WTC11 (cell line): ENCODE results near the gene KAT7. TPM values are rescaled to one million over a fixed set of nuclear protein-coding genes. Genes with fewer than 3 reads are reported as not detected.

Source experiments
- ATAC-seq: fragments of 200-7000 bp; cut with Tn5 transposase; 2 replicates; pipeline ENCODE4 v1.10.0; 2021; ENCODE audit warnings: mild to moderate bottlenecking, moderate library complexity
- CTCF ChIA-PET: fragments of 300-600 bp; sonication (Branson Sonifier 250); formaldehyde crosslinking; loops from one replicate; lab custom pipeline; 2021; ENCODE audit warnings: antibody characterized with exemption; lab: Charles Lee
- POLR2A ChIA-PET: fragments of 350-600 bp; sonication (Branson Sonifier 250); formaldehyde crosslinking; loops from one replicate; lab custom pipeline; 2021; ENCODE audit warnings: antibody characterized with exemption; lab: Charles Lee
- DNase-seq: peaks from one replicate; pipeline ENCODE4 v3.0.0; 2021; ENCODE audit warnings: low spot score
- H3K27ac Mint-ChIP-seq: 2 replicates; pipeline ENCODE4 v1.8.0; 2021; ENCODE audit warnings: mixed read lengths
- H3K27me3 Mint-ChIP-seq: 2 replicates; pipeline ENCODE4 v1.8.0; 2021; ENCODE audit warnings: low read depth, mild to moderate bottlenecking, moderate library complexity, mixed read lengths
- H3K36me3 Mint-ChIP-seq: 2 replicates; pipeline ENCODE4 v1.8.0; 2021; ENCODE audit warnings: mixed read lengths
- H3K4me1 Mint-ChIP-seq: 2 replicates; pipeline ENCODE4 v1.8.0; 2022; ENCODE audit warnings: mixed read lengths
- H3K4me3 Mint-ChIP-seq: 2 replicates; pipeline ENCODE4 v1.8.0; 2021; ENCODE audit warnings: mild to moderate bottlenecking, moderate library complexity, mixed read lengths
- H3K9me3 Mint-ChIP-seq: 2 replicates; pipeline ENCODE4 v1.8.0; 2021; ENCODE audit warnings: mixed read lengths
- FOXK1 ChIP-seq: sonication (generic); formaldehyde crosslinking; IDR thresholded peaks from 2 replicates; pipeline ENCODE4 v1.8.0; 2022; ENCODE audit warnings: mild to moderate bottlenecking, moderate library complexity, missing genetic modification reagents
- JUN ChIP-seq: sonication (generic); formaldehyde crosslinking; IDR thresholded peaks from 2 replicates; pipeline ENCODE4 v1.8.0; 2023; ENCODE audit warnings: mild to moderate bottlenecking, missing genetic modification reagents
- MXD4 ChIP-seq: fragments of 250-450 bp; sonication (Bioruptor Pico); IDR thresholded peaks from 2 replicates; pipeline ENCODE4 v1.8.0; 2021; ENCODE audit warnings: mild to moderate bottlenecking, moderate library complexity, borderline replicate concordance
- MYBL2 ChIP-seq: sonication (generic); formaldehyde crosslinking; IDR thresholded peaks from 2 replicates; pipeline ENCODE4 v1.8.1; 2023; ENCODE audit warnings: mild to moderate bottlenecking, moderate library complexity, missing genetic modification reagents
- RORB ChIP-seq: fragments of 250-450 bp; sonication (Bioruptor Pico); IDR thresholded peaks from 2 replicates; pipeline ENCODE4 v1.9.0; 2021; ENCODE audit warnings: mild to moderate bottlenecking
- TEAD1 ChIP-seq: sonication (generic); formaldehyde crosslinking; IDR thresholded peaks from 2 replicates; pipeline ENCODE4 v1.8.0; 2022; ENCODE audit warnings: mild to moderate bottlenecking, missing genetic modification reagents
- ZNF138 ChIP-seq: sonication (generic); formaldehyde crosslinking; conservative IDR thresholded peaks from 2 replicates; pipeline ENCODE4 v1.8.1; 2022; ENCODE audit warnings: mild to moderate bottlenecking, moderate library complexity, missing genetic modification reagents
- ZNF416 ChIP-seq: fragments of 250-450 bp; sonication (Bioruptor Pico); IDR thresholded peaks from 2 replicates; pipeline ENCODE4 v1.9.0; 2021; ENCODE audit warnings: mild to moderate bottlenecking, inconsistent platforms
- total RNA-seq: library from RNA; stranded (reverse); gene quantifications from 3 replicates; pipeline ENCODE4 v1.2.3, GENCODE V29; 2021
- TF ChIP-seq, protein P1 (sequence below): fragments of 250-450 bp; sonication (Bioruptor Pico); IDR thresholded peaks from 2 replicates; pipeline ENCODE4 v1.9.0; 2021; ENCODE audit warnings: moderate library complexity, mild to moderate bottlenecking, inconsistent platforms, borderline replicate concordance
- TF ChIP-seq, protein P2 (sequence below): sonication (generic); formaldehyde crosslinking; IDR thresholded peaks from 2 replicates; pipeline ENCODE4 v1.8.1; 2022; ENCODE audit warnings: missing genetic modification reagents, borderline replicate concordance
- TF ChIP-seq, protein P3 (sequence below): fragments of 250-450 bp; sonication (Bioruptor Pico); IDR thresholded peaks from 2 replicates; pipeline ENCODE4 v1.8.0; 2021; ENCODE audit warnings: mild to moderate bottlenecking
- TF ChIP-seq, protein P4 (sequence below): sonication (generic); formaldehyde crosslinking; IDR thresholded peaks from 2 replicates; pipeline ENCODE4 v1.8.0; 2022; ENCODE audit warnings: mild to moderate bottlenecking, missing genetic modification reagents
- TF ChIP-seq, protein P5 (sequence below): fragments of 200-600 bp; IDR thresholded peaks from 2 replicates; pipeline ENCODE4 v1.8.0; 2022; ENCODE audit warnings: antibody characterized with exemption

The KAT7 gene
- total RNA-seq, 1 experiment from 2014 or later: 199 TPM

DNA sequence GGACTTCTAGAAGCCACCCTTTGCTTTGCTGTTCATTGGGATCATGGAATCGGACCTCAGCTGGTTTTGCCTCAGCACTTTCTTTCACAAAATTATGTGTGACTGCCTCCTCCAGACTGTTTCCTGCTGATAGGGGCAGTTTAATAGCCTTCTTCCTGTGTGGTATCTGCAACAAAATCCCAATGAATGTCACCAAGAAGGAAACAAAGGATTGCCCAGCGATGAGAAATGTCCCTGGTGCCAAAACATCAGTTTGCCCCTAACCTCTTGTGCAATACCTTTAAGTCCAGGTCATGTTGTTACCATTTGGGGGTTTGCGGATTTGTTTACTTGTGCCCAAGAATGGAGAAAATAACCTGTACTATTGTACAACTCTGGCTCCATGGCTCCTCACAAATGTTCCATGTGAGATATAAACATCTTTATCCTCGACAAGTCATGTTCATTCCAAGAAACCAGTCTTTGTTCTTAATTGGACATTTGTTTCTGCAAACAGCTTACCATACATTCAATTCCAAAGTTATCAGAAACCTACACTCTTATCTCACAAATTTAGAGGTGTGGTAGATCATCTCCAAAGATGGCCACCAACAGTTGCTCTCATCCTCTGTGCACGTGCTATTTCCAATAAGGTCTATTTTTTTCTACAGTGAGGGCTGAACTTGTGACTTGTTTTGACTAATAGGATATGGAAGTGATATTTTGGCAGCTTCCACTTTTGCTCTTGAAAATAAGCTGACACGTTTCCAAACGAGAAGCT is 44.5 kb downstream of the KAT7 start:
- H3K27me3 Mint-ChIP-seq: no peaks in the 10 kb centered on the region
- ATAC-seq: no peak
- H3K4me3 Mint-ChIP-seq: no peak overlapping the region
- TF ChIP-seq, protein P1, sequence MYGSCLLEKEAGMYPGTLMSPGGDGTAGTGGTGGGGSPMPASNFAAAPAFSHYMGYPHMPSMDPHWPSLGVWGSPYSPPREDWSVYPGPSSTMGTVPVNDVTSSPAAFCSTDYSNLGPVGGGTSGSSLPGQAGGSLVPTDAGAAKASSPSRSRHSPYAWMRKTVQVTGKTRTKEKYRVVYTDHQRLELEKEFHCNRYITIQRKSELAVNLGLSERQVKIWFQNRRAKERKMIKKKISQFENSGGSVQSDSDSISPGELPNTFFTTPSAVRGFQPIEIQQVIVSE: peak; percentile 51; the same call in 1 of the 2 replicates
- TF ChIP-seq FOXK1: no peak
- peak overlapping the region; percentile 51; the same call in 1 of the 2 replicates for H3K27ac Mint-ChIP-seq
- 0 out of 2 replicates have a peak, but pooled peaks cover 9% of the 10 kb centered on the region for H3K4me1 Mint-ChIP-seq
- H3K36me3 Mint-ChIP-seq: peaks cover 61% of the 10 kb centered on the region
- no peak for DNase-seq
- no peaks in the 10 kb centered on the region for H3K9me3 Mint-ChIP-seq
- CTCF ChIA-PET: interaction anchor here (1.5 kb wide), 1 partner anchor 164 kb away, joined by 3 read pairs; no protein-coding TSS in a partner anchor
- POLR2A ChIA-PET: no interaction called here

DNA sequence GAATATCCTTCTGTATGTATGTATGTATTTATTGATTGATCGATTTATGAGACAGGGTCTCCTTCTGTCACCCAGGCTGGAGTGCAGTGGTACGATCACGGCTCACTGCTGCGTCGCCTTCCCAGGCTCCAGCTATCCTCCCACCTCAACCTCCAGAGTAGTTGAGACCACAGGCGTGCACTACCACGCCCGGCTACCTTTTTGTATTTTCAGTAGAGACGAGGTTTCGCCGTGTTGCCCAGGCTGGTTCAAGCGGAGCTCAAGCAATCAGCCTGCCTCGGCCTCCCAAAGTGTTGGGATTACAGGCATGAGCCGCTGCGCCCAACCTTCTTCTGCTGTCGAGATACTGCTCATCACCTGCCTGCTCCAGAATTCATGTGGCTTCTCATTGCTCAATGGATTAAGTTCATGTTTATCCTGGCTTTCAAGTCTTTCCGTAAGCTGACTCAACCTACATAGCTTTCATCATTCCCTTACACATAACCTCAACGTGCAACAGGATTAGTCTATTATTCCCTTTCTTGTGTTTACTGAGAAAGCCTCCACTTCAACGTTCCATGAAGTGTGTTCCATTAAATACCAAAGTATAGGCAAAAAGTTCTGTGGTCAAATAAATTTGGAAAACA is 45.8 kb downstream of the KAT7 start:
- ChIA-PET CTCF (no interaction called here), POLR2A (interaction anchor here (0.6 kb wide), 1 partner anchor 122 kb away, joined by 4 read pairs; no protein-coding TSS in a partner anchor)
- Mint-ChIP-seq H3K4me1 (0 out of 2 replicates have a peak, but pooled peaks cover 9% of the 10 kb centered on the region), H3K27me3 (no peaks in the 10 kb centered on the region), H3K27ac (no peak overlapping the region; the same call in 1 of the 2 replicates), H3K4me3 (no peak overlapping the region), H3K36me3 (peaks cover 49% of the 10 kb centered on the region), H3K9me3 (no peaks in the 10 kb centered on the region)
- no peak for DNase-seq
- TF ChIP-seq, protein P2, sequence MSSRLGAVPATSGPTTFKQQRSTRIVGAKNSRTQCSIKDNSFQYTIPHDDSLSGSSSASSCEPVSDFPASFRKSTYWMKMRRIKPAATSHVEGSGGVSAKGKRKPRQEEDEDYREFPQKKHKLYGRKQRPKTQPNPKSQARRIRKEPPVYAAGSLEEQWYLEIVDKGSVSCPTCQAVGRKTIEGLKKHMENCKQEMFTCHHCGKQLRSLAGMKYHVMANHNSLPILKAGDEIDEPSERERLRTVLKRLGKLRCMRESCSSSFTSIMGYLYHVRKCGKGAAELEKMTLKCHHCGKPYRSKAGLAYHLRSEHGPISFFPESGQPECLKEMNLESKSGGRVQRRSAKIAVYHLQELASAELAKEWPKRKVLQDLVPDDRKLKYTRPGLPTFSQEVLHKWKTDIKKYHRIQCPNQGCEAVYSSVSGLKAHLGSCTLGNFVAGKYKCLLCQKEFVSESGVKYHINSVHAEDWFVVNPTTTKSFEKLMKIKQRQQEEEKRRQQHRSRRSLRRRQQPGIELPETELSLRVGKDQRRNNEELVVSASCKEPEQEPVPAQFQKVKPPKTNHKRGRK (CRISPR knock-in tag): no peak
- TF ChIP-seq MYBL2 (CRISPR knock-in tag) (no peak), JUN (CRISPR knock-in tag) (no peak), MXD4 (no peak), ZNF416 (CRISPR knock-in tag) (no peak), RORB (CRISPR knock-in tag) (no peak), ZNF138 (CRISPR knock-in tag) (no peak)
- TF ChIP-seq, protein P3, sequence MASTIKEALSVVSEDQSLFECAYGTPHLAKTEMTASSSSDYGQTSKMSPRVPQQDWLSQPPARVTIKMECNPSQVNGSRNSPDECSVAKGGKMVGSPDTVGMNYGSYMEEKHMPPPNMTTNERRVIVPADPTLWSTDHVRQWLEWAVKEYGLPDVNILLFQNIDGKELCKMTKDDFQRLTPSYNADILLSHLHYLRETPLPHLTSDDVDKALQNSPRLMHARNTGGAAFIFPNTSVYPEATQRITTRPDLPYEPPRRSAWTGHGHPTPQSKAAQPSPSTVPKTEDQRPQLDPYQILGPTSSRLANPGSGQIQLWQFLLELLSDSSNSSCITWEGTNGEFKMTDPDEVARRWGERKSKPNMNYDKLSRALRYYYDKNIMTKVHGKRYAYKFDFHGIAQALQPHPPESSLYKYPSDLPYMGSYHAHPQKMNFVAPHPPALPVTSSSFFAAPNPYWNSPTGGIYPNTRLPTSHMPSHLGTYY (CRISPR knock-in tag): no peak
- TF ChIP-seq, protein P4, sequence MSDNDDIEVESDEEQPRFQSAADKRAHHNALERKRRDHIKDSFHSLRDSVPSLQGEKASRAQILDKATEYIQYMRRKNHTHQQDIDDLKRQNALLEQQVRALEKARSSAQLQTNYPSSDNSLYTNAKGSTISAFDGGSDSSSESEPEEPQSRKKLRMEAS (CRISPR knock-in tag): no peak
- ATAC-seq: no peak

DNA sequence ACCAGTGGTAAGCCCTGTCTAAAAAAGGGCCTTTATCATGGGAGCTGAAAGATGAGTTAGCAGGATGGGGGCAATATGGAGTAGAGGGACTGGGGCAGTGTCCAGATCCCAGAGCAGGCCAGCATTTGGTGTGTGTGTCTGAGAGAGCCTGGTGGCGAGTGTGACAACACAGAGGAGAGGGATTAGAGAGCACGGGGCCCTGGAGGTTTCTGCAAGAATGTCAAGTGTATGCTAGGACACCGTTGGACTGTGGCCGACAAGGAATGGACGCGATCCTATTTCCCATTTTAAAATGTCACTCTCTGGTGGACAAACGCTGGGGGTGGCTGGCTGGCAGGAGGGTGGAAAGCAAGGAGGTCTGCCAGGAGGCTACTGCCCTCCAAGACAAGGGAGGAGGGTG is 47.0 kb downstream of the KAT7 start:
- ATAC-seq (no peak; the same call in 1 of the 2 replicates), DNase-seq (no peak)
- Mint-ChIP-seq H3K27me3 (no peaks in the 10 kb centered on the region), H3K4me1 (0 out of 2 replicates have a peak, but pooled peaks cover 7% of the 10 kb centered on the region), H3K4me3 (no peak overlapping the region), H3K27ac (peak overlapping the region; percentile 10), H3K36me3 (peaks cover 42% of the 10 kb centered on the region), H3K9me3 (no peaks in the 10 kb centered on the region)
- CTCF ChIA-PET: no interaction called here
- POLR2A ChIA-PET: no interaction called here
- TF ChIP-seq, protein P5, sequence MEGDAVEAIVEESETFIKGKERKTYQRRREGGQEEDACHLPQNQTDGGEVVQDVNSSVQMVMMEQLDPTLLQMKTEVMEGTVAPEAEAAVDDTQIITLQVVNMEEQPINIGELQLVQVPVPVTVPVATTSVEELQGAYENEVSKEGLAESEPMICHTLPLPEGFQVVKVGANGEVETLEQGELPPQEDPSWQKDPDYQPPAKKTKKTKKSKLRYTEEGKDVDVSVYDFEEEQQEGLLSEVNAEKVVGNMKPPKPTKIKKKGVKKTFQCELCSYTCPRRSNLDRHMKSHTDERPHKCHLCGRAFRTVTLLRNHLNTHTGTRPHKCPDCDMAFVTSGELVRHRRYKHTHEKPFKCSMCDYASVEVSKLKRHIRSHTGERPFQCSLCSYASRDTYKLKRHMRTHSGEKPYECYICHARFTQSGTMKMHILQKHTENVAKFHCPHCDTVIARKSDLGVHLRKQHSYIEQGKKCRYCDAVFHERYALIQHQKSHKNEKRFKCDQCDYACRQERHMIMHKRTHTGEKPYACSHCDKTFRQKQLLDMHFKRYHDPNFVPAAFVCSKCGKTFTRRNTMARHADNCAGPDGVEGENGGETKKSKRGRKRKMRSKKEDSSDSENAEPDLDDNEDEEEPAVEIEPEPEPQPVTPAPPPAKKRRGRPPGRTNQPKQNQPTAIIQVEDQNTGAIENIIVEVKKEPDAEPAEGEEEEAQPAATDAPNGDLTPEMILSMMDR: no peak
- TF ChIP-seq, protein P1: no peak
- 0 out of 2 replicates have a peak, but pooled peaks have one; percentile 25 for TF ChIP-seq TEAD1 (CRISPR knock-in tag)
